ENCODE measurements around the gene IRGQ.
"Not testable (repeated sequence)": the region's sequence is repeated elsewhere in the genome, so short reads cannot be mapped to it uniquely, and the experiment has no call there.

Gene IRGQ

DNA sequence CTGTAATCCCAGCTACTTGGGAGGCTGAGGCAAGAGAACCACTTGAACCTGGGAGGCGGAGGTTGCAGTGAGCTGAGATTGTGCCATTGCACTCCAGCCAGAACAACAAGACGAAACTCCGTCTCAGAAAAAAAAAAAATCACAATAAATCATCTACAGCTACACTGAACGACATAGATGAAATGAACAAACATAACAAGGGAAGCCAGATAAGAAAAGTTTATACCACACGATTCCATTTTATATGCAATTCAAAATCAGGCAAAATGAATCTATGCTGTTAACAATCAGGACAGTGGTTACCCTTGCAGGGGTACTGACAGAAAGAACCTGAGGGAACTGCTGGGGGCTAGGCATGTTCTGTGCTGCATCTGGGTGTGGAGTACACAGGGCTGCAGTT is 26.3 kb downstream of the IRGQ start:
- DNase-seq, result no peak

DNA sequence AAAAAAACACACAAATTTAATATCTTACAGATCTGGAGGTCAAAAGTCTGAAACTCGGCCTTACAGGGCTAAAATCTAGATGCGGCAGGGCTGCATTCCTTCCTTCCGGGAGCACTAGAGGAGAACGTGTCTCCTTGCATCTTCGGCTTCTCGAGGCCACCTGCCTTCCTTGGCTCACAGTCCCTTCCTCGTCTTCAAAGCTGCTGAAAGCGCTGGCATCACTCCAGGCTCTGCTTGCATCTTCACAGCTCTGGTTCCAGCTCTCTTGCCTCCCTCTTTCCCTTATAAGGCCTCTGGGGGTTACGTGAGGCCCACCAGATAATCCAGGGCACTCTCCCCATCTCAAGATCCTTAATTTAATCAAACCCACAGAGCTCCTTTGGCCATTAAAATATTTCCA is 31.1 kb downstream of the IRGQ start:
- DNase-seq, result no peak

DNA sequence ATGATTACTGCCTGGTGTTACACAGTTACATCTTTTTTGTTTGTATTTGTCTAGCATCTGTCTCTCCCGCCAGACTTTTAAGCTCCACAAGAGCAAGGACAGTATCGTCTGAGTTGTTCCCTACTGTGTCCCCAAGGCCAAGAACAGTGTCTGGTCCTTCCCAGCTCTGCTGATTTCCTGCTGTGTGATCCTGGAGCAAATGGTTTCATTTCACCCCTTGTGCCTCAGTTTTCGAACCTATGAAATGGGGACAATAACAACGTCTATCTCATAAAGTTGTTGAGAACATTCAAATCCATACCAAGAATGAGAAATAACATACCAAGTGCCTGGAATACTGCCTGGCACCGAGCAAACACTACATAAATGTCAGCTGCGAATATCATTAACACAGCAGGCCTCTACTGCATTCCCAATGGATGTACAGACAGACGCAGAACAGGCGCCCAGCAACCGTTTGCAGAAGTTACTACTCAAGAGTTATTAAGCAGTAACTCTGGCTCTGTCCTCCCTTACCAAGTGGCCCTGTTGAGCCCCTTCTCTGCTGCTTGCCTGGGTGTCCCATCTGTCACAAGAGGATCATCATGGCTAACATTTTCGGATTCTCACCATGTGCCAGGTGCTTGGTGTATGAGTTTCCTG is 32.0 kb downstream of the IRGQ start:
- DNase-seq, result no peak

DNA sequence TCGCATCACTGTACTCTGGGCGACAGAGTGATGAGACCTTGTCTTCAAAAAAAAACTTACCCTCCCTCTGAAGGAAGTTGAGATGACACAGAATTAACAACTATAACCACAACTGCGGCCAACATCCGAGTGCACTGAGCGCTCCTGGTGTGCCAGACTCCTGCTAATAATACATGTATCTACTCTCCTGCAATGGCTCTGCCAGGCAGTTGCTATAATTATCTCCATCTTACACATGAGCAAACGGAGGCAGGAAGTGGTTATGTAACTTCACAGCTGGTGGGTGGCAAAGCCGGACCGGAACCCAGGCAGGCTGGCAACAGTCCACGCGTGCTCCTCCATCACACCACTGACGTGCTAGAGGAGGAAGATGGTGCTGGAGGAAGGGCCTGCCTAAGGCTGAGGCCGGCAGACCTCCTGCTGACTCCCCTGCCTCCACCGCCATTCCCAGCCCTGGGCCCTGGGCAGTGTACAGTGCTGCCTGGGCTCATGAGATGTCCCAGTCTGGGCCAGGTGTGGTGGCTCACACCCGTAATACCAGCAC is 33.2 kb downstream of the IRGQ start:
- no peak for DNase-seq

DNA sequence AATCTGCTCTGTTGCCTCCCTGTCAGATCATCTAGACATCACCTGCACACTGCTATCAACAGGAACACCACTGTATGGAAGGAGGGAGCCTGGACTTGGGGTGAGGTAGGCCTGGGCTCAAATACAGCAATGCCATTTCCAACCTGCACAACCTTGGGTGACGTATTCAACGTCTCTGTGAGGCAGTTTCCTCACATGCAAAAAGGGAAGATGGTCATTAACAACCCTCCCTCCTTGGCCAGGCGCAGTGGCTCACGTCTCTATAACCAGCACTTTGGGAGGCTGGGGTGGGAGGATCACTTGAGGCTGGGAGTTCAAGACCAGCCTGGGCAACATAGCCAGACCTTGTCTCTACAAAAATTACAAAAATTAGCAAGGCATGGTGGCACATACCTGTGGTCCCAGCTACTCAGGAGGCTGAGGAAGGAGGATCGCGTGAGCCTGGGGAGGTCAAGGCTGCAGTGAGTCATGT is 33.7 kb downstream of the IRGQ start:
- DNase-seq, result no peak

DNA sequence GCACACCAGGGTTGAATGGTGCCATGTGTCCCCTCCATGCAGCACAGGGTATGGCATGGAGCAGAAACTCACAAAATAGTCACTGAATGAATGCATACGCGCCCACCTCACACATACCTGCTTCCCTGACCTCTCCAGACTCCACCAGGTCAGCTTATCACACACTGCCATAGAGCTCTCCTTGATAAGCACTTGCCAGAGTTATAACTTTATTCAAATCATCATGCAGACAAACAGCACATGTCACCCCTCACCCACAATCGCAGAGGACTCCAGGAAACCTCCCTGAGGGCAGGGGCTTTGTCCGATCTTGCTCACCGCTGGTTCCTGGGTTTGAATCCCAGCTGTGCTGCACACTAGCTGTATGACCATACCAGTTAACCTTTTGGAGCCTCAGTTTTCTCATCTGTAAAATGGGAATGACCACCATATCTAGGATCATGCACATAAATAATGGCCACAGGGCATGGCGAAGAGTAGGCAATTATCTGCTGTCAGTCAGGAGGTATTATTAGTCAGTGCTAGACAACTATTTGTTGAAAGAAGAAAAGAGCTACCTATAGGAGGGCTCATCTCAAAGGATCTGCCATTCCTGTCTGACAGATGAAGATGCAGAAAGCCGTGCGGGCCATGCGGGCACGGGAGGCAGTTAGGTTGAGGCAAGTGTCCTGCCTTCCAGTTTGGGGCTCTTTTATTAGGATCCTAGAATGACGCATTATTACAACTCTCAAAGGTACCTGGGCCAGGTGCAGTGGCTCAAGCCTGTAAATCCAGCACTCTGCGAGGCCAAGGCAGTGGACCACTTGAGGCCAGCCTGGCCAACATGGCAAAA is 34.6 kb downstream of the IRGQ start:
- DNase-seq, result no peak

DNA sequence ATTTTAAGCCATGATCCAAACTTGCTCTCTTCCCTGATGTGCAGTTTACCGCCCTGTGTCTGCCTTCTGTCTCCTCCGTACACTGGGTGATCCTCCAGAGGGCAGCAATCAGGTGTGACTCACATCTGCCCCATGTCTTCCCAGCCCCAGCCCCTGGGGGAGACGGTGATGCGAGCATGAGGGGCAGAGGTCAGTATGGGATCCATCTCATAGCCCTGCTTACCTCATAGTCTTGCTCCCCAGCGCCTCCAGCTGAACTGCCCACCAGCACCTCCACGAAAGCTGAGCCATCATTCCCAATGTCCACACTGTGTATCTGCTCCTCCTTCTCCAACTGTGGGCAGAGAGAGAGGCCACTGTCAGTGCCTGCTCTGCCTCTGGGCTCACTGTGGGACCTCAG is 35.2 kb downstream of the IRGQ start:
- no peak for DNase-seq

DNA sequence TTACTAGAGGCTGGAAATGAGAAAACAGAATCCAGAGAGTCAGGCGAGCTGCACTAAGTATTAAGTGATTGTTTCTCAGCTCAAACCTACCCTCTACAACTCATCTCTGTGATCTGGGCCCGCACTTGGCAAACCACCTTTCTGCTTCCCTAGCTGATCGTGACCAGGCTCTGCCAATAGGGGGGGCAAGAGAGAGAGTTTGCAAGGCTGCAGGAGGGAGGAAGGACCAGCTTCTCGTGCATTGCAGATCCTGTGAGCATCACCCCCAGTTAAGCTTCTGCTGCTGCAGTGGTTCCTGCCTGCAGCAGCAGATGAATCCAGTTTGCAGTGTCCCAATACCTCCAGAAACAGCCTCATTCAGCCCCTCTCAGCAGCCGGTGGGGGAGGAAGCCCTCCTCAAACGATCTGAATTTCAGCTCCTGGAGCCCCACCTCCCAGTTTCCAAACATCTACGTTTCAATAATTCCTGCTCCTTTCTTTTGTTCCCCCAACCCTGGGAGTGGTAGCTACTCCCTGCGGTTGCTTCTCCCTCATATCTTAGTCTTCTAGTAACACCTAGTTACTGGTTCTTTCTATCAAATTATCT is 40.7 kb downstream of the IRGQ start:
- DNase-seq, result peak; percentile 62 to 75

DNA sequence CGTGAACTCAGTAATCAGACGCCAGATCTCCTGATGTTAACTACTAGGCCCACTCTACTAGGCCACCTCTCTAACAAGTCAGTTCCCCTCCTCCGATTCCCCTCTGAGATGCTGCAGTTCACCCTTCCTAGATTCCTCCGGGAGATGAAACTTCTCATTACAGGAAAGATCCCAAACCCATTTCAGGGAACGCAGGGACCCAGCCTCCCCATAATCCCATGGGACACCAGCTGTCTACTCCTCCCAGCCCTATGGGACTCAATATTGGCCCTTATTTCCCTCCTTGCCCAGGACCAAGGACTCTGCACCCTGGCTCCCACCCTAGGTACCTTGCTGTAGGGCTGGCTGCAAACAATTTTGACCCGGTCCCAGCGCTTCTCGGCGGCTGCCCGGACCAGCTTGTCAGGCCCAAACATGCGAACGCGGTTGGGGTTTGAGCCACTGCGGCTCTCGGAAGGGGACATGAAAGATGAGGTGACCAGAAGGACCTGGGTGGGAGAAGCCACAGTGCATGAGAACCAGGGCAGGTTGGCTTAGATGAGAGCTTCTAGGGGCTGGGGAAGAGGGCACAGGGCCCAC is 41.5 kb downstream of the IRGQ start:
- DNase-seq, result no peak

DNA sequence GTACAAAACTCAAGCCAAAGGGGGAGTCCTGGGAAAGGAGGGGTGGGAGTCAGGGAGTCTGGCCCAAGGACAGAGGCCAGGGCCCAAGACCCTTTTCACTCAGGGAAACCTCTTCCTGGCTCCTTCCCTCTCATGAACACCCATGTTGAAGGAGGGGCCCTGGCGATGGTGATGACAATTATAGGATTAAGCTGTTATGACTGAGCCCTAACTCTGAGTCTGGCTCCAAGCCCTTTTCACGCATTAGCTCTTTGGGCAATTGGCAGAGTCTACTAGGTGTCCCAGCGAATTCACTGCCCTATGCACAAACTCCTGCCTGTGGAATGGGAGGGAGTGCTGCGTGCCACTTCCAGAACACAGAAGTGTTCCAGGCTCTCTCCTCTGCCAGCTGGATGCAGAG is 42.3 kb downstream of the IRGQ start:
- DNase-seq, result no peak

DNA sequence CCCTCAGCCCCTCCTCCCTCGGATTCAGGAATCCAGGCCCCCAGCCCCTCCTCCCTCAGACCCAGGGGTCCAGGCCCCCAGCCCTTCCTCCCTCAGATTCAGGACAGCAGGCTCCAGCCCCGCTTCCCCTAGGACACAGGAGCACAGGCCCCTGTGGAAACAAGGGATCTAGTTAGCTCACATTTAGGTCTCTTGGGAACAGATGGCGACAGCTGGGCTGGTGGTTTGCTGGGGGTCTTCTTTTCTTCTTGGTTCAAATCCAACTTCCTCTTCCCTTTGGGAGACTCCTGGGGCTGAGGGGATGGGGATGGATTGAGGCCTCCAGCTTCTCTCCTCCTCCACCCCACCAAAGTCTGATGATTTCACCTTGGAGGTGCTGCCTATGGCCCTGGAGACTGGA is 43.3 kb downstream of the IRGQ start:
- DNase-seq, result no peak

DNA sequence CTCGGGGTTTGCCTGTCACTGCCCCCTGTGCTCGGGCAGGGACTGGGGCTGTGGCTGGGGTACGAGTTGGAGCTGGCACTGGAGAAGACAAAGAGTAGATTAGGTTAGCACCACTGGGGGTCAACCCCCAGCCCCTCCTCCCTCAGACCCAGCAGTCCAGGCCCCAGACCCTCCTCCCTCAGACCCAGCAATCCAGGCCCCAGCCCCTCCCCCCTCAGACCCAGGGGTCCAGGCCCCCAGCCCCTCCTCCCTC is 43.8 kb downstream of the IRGQ start:
- no peak for DNase-seq

DNA sequence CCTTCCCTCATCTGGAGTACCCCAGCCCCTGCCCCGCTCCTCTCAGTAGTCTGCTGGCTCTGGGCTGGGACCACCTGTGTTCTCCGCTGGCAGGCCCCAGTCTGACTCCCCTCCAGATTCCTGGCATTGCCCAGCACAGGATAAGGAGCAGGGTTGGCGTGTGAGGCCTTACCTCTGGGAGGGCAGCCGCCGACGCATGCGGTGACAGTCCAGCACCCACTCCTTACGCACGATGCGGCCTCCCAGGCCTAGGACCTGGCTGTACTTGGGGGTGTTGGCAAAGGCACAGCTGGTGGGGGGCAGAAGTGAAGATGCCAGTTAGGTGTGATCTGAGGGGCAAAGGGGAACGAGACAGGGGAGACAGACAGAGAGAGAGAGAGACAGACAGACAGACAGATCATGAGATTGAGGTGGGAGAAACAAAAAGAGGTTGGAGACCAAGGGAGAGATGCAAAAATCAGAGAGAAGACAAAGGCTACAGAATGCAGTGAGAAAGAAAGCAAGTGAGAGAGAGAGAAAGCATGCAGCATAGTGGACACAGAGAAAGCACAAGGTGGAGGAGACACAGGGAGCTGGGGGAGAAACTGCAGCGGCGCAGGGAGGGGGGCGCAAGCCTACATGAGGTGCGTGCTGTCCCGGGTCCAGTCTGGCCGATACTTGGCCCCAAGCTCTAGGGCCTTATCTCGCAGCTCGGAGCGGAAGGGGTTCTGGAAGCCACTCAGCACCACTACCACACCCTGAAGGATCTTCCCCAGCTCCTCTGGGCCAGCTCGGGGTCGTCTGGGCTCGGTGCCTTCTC is 44.3 kb downstream of the IRGQ start:
- no peak for DNase-seq

DNA sequence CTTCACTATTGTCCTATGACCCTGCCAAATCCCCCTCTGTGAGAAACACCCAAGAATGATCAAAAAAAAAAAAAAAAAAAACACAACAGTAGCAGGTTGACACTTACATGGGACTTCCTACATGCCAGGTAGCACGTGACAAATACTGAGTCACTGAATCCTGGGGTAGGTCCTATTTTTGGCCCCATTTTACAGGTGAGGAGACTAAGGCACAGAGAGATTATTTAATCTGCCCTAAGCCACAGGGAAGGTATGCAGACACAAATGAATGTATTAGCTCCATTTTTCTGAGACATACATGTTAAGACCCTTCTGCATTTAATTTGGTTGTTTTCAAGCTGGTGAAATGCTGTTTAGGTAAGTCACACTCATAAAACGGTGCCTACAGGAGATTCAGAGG is 47.2 kb downstream of the IRGQ start:
- no peak for DNase-seq

DNA sequence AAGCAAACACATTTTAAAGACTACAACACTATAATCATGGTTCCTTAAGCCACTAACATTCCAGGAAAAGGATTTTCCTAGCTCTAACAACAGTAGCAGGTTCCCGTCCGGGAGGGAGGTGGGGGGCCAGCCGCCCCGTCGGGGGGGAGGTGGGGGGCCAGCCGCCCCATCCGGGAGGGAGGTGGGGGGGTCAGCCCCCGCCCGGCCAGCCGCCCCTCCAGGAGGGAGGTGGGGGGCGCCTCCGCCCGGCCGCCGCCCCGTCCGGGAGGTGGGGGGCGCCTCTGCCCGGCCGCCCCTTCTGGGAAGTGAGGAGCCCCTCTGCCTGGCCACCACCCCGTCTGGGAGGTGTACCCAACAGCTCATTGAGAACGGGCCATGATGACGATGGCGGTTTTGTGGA is 48.0 kb downstream of the IRGQ start:
- DNase-seq, result not testable (repeated sequence)

DNA sequence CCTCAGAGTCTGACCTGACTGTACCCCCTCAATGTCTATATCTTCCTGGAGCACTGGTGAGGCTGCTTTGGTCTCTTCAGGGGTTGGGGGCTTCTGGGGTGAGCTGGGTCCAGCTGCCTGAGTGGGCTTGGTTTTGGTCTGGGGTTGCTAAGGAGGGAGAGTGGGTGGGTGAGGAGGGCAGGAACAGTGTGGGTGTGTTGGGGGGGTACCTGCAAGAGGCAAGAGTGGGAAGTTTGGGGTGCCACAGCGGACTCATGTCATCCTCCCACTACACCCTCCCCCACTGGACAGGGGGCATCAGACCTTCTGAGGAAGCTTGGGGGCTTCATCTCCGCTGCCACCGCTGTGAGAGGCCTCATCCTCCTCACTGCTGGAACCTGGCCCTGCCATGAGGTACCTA is 49.4 kb downstream of the IRGQ start:
- DNase-seq, result no peak

DNA sequence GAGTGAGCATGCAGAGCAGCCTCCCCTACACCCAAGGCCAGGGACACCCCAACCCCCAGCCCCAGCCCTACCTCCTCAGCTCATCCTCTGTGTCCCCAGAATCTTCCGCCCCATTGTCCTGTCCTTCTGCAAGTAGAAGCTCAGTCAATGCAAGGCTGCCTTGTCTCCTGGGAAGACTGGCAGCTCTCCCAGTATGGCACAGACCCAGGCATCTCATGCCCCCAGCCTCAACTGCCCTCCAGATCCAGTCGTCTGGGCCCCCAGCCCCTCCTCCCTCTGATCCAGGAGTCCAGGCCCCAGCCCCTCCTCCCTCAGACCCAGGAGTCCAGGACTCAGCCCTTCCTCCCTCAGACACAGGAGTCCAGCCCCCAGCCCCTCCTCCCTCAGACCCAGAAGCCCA is 50.0 kb downstream of the IRGQ start:
- no peak for DNase-seq

DNA sequence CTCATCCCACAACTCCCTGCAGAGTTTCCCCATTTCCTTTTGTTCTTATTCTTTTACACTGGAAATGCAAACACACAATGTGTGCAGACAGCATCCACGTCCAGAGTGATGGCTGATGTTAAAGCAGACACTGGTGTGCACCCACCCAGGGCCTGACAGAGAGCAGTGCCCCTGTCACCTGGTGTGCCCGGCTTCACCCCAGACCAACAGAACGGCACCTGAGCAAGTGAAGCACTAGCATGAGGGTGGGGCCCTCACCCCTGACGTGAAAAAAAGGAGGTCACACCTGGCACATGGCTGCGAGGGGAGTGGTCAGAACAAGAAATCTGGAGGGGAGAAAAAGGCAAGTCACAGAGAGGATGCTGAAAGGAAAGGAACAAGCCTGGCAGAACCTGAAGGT is 50.7 kb downstream of the IRGQ start:
- no peak for DNase-seq

DNA sequence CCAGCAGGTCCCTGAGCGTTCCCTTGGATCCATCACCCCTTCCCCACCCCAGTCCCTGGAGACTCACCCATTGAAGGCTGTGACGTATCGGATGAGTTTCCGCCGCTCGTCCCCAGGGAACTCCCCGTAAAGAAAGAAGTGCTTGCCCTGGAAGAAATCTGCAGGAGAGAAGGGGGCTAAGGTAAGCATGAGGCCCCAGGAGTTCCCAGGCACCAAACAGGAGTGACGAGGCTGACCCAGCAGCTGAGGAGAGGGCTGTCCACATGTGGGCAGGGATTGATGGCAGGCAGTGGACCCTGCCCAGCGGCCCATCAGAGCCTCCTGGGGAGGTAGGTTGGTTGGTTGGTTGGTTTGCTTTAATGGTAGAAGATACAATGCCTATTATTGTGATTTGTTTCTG is 51.9 kb downstream of the IRGQ start:
- no peak for DNase-seq

DNA sequence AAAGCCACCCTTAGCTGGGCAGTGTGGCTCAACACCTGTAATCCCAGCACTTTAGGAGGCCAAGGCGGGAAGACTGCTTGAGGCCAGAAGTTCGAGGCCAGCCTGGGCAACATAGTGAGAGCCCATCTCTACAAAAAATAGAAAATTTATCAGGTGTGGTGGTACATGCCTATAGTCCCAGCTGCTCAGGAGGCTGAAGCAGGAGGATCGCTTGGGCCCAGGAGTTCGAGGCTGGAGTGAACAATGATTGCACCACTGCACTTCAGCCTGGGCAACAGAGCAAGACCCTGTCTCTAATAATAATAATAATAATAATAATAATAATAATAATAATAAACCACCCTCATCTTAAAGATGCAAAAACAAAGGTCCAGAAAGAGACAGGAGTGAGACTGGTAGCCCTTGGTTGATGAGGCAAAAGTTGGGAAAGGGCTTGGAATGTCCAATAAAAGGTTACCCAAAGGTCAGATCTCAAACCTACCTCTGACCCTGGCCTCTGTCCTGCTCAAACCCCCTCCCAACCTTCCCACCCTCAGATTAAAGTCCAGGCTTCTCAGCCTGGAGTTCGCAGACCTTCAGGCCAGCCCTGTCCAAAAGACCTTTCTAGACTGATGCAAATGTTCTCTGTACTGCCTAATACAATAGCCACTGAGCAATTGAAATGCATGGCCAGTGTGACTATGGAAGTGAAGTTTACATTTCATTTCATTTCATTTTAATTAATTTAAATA is 53.8 kb downstream of the IRGQ start:
- no peak for DNase-seq

DNA sequence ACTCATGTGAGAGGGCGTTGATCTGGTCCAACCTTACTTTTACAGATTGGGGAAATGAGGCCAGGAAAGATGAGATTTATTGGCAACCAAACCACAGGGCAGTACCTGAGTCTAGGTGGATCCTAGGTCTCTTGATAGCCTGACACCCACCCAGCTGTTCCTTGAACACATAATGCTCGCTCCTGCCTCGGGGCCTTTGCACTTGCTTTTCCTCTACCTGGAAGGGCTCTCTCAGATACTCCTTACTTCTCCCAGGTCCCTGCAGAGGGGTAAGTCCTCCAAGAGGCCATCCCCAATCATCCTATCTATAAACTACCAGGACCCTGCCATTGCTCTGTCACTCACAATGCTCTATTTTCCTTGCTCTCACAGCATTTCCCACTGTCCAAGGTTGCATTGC is 55.6 kb downstream of the IRGQ start:
- no peak for DNase-seq

DNA sequence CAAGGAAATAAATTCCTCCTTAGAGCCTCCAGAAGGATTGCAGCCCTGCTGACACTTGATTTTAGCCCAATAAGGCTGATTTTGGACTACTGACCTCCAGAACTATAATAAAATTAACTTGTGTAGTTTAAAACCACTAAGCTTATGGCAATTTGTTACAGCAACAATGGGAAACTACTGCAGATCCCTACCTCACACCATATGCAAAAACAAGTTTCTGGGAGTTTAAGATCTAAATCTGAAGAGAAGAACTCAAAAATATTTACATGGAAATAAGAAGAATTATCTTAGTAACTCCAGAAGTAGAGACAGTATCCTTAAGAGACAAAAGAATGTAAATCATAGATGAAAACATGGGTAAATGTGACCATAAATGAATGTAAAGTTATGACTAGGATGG is 57.0 kb downstream of the IRGQ start:
- DNase-seq, result no peak
